ENCODE measurements around the gene MMD.
"Not testable (repeated sequence)": the region's sequence is repeated elsewhere in the genome, so short reads cannot be mapped to it uniquely, and the experiment has no call there.

Gene MMD

DNA sequence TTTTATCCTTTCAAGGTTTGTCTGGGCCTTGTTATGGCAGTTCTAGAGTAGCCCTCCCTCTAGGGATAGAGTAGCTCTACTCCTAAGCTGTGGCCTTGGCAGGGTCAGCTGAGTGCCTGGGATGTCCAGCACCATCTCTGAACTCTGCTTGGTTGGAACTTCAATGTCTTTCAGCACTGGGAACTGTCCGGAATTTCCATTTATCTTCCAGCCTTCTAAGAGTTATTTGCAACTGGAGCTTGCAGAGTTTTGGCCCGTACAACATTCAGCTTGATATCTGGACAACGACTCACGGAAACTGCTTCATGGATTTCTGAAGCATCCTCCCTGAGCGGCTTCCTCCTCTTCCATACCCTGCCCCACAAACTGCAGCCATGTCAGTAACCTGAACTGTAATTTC lies 22.9 kb downstream of the MMD start:
- no peak overlapping the region for H3K4me3 ChIP-seq (ENCODE audit: low read depth, low read length)

GRCh38 chr17:55395803-55396505 lies 25.7 kb downstream of the MMD start:
- H3K4me3 ChIP-seq (ENCODE audit: low read depth, low read length), result no peak overlapping the region

DNA sequence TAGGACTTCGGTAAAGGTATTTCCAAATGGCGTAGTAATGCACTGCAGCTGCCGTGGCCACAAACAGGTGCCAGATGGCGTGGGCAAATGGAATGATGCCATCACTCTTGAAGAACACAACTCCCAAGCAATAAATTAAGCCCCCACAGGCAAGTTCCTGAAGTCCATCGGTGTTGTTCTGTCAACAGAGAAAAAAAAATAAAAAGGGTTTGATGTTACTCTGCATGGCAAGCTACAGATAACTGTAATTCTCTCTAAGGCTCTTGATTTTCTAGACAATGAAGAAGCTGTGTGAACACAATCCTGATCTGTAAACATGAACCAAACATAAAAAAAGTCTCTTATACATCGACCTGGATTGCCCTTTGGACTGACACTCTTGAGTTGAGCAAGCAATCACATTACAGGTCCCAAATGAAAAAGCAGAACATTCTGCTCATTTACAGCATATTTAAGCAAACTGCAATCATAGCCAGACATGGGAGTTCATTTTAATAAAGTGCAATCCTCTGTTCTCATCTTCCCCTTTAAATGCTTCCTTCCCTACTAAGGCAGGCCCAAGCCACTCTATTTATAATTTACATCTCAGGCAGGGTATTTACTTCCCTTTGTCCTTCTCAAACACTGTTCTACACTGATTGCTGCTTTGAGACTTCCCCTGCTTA lies 27.1 kb downstream of the MMD start:
- no peak overlapping the region for H3K4me3 ChIP-seq (ENCODE audit: low read depth, low read length)

- no peak overlapping the region for H3K4me3 ChIP-seq (ENCODE audit: low read depth, low read length)
Observed at GRCh38 chr17:55391764-55392467, 29.7 kb downstream of the MMD start.

DNA sequence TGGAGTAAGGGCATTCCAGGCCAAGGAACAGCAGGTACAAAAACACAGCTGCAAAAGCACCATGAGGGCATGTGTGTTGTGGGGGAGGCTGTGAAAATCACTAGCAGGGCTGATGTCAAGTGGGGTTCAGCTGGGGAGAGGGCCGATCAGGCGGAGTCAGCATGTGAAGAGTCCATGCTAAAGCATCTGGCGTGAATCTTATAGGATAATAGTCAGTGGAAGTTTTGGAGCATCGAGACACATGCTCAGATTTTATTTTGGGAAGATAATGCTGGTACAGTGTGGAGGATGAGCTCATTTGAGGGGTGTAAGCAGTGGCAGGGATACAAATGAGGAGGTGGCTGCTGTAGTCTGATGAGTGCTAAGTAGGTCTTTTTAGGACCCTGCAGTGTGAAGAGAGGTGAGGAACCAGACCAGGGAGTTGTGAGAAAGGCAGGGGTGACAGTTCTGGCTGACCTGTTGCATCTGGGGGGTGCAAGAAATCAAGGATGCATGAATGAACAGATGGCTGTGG lies 30.3 kb downstream of the MMD start:
- no peak overlapping the region for H3K4me3 ChIP-seq (ENCODE audit: low read depth, low read length)

DNA sequence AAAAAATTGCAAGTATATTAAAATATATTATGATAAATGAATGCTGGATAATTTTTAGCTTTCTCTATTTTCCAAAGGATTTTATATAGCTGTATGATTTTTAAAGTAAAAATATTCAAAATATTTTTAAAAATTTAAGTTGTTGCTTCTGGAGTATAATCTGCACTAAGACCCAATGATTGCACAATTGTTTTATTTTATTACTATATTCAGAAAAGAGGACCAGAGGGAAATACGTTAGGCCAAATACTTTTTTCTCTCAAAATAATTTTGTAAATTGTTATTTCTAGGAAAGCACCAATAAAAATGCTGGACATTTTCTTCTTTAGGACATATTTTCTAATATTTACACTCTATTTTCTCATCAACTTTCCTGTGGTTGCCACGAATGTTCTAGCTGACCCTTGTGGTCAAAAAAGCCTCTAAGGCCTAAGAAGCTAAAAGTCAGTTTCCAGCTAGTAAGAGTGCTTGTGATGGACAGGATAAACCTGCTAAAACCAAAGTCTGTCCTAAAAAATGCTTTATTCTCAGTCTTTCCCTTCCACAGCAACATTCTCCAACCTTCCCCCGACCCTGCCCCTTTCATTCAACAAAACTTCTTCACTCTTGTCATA lies 31.2 kb downstream of the MMD start:
- H3K4me3 ChIP-seq (ENCODE audit: low read depth, low read length), result no peak overlapping the region

- not testable (repeated sequence) for H3K4me3 ChIP-seq (ENCODE audit: low read depth, low read length)
Observed at GRCh38 chr17:55389715-55390114, 31.9 kb downstream of the MMD start.

DNA sequence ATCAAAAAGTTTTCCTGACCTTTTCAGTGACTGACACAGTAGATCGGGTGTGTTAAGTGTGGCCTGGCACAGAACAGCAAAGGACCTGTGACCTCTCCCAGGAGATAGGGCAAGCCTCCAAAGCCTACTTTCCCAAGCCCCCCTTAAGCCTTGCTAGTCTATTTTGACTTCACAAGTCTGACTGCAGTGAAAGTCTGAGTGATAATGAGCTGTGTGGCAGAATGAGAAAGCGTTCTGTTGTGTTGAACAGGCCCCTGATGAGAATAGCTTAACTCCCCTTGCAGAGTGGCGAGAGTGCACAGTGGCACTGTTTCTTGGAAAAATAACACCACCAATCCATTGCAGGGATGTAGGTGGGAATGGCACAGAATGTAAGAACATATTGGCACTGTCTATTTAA lies 32.8 kb downstream of the MMD start:
- no peak overlapping the region for H3K4me3 ChIP-seq (ENCODE audit: low read depth, low read length)

GRCh38 chr17:55386796-55387332 lies 34.8 kb downstream of the MMD start:
- no peak overlapping the region for H3K4me3 ChIP-seq (ENCODE audit: low read depth, low read length)

DNA sequence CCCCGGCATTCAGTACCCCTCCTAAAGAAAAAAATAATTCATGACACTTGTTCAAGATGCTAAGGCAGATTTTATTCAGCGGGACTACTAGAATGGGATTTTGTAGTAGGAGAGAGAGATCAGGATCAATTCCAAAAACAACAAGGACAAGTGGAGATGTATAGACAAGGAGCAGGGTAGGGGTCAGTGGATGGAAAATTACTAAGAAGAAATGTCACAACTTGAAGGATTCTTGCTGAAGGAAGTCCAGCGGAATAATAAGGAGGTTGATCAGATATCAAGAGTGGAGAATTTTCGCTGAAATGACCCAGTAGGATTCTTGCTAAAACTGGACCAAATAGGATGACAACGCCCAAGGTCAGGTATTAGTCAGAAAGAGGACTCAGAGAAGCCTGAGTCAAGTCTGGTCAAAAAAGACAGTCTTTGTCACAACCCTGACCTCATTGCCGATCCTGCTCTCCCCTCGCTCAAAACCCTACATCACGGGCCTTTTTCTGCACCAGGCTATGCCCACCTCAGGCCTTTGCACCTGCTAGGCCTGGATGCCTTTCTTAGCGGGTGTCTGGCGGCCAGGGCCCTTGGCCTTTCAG lies 36.9 kb downstream of the MMD start:
- H3K4me3 ChIP-seq (ENCODE audit: low read depth, low read length), result no peak overlapping the region

DNA sequence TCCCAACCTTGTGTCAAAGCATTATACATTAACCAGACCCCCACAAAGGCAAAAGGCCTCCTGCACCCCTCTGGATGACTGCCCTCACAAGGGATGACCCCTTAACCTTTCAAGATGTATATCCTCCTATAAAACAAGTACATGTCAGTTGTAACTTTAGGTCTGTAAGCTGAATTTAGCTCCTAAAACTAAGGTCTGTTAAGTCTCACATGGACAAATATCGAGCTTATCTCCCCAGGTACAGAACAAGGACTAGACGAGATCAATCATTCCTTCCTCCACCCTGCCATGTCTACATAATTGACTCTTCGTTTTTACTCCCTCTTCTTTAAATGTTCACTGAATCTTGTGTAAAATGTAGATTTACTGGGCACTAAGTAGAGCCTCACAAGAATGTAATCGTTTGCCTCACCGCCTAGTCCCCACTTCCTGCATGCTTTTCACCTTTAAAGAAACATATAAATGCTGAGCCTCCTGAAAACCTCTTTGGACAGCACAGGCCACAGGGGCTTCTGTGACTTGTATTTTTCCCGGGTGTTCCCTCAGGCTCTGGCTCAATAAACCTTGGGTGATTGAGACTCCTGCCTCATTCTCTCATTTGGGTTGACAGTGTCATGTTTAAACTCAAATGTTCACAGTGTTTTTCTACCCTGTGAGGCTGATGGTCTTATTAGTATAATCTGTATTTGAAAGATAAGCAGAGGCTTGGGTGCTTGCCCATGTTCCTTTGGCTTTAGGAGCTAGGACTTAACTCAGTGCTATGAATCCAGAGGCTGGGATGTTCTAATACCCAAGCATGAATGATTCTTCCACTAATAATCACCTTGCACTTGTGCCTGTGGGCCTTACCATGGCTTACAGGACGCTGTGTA lies 37.6 kb downstream of the MMD start:
- H3K4me3 ChIP-seq (ENCODE audit: low read depth, low read length), result no peak overlapping the region

GRCh38 chr17:55381017-55381770 lies 40.4 kb downstream of the MMD start:
- no peak overlapping the region for H3K4me3 ChIP-seq (ENCODE audit: low read depth, low read length)

- no peak overlapping the region for H3K4me3 ChIP-seq (ENCODE audit: low read depth, low read length)
Observed at GRCh38 chr17:55377671-55378275, 43.9 kb downstream of the MMD start.

- no peak overlapping the region for H3K4me3 ChIP-seq (ENCODE audit: low read depth, low read length)
Observed at GRCh38 chr17:55368706-55369105, 52.9 kb downstream of the MMD start.

GRCh38 chr17:55366020-55366481 lies 55.6 kb downstream of the MMD start:
- H3K4me3 ChIP-seq (ENCODE audit: low read depth, low read length), result no peak overlapping the region

DNA sequence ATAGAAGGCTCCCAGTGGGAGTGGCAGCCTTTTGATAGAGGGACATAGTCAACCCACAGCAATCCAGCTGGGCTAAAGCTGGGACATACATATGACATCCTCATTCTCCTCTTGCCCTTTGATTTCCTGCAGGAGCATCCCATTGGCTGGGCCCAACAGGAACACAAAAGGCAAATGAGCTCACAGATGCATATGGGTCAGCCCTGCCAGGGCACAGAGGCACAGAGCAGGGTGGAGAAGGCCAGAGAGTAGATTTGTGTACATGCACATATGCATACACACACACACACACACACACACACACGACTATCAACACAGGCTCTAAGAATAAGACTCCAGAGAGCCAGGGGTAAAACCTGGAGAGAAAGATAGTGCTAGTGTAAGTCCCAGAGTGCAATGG lies 58.6 kb downstream of the MMD start:
- H3K4me3 ChIP-seq (ENCODE audit: low read depth, low read length), result no peak overlapping the region

DNA sequence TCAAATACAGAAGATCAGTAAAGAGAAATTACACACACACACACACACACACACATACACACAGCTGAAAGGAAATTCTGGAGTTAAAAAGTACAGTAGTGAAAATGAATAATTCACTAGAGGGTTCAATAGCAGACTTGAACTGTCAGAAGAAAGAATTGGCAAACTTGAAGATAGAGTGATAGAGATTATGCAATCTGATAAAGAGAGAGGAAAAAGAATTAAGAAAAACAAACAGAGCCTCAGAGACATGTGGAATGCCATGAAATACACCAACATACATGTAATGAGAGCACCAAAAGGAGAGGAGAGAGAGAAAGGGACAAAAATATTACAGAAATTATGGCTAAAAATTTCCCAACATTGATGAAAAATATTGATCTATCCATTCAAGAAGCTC lies 60.7 kb downstream of the MMD start:
- no peak overlapping the region for H3K4me3 ChIP-seq (ENCODE audit: low read depth, low read length)

DNA sequence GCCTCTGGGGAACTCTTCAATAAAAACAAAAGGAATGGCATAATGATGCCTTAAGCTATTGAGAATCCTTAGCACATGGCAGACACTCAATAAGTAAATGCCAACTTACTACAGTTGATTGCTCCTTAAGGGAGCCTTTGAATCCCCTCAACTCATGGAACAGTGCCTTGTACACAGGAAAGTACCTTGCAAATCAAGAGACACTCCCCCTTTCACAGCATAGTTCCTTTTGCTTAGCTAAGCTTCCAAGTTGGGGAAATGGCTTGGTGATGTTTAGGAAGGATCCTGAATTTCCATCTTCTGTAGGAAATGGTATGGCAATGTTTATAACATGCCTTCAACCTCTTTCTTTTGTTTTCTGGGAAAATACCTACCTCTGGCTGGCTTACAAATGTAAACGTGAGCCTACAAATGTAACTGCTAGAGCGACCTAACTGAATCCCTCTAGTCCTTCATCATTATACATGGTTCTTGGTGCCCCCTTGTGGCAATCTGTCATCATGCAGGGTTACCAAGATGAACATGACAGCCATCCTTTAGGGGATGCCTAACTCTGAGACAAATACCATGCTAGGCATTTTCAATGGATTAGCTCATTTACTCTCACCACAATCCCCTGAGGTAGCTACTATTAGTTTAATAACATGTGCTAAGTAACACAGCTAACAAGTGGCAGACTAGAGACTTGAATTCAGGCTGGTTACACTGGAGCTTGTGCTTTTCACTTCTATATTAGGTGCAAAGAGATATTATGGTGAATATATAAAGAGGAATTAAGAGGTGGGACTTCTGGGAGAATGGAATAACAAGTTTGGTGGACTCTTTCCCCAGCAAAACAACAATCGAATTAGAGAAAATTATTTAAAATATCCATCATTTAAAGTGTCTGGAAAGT lies 65.0 kb downstream of the MMD start:
- no peak overlapping the region for H3K4me3 ChIP-seq (ENCODE audit: low read depth, low read length)
